ENCODE measurements around the gene ACTL7B.

Gene ACTL7B

GRCh38 chr9:108838017-108838416 is 17.8 kb downstream of the ACTL7B start:
- TF ChIP-seq CTCF (IDR thresholded peaks at IDR 0.05; ENCODE audit: control extremely low read depth, extremely low read depth, low read depth, missing control alignments) = no peak
- ChIA-PET CTCF (interaction anchor here (1.4 kb wide), 1 partner anchor 16 kb away, joined by 4 read pairs; no protein-coding TSS in a partner anchor), POLR2A (no interaction called here)
- no peak for DNase-seq (ENCODE audit: extremely low spot score)

- DNase-seq (ENCODE audit: extremely low spot score) = no peak
- ChIA-PET POLR2A (no interaction called here), CTCF (interaction anchor here (0.8 to 1.4 kb wide), 2 partner anchors 13 to 16 kb away, joined by 3 to 4 read pairs; no protein-coding TSS in a partner anchor)
- no peak for TF ChIP-seq CTCF (IDR thresholded peaks at IDR 0.05; ENCODE audit: control extremely low read depth, extremely low read depth, low read depth, missing control alignments)
These were observed 18.3 kb downstream of the ACTL7B start for GRCh38 chr9:108837530-108837929.

GRCh38 chr9:108836781-108837180 is 19.0 kb downstream of the ACTL7B start:
- ChIA-PET POLR2A (interaction anchor here (0.5 kb wide), 1 partner anchor 1099 kb away, joined by 5 read pairs; no protein-coding TSS in a partner anchor), CTCF (interaction anchor here (0.8 to 1.4 kb wide), 5 partner anchors 9 to 69 kb away, joined by 3 to 4 read pairs (median 4); no protein-coding TSS in a partner anchor)
- DNase-seq (ENCODE audit: extremely low spot score) = no peak
- no peak for TF ChIP-seq CTCF (IDR thresholded peaks at IDR 0.05; ENCODE audit: control extremely low read depth, extremely low read depth, low read depth, missing control alignments)

- DNase-seq (ENCODE audit: extremely low spot score) = no peak
- ChIA-PET CTCF (interaction anchor here (1.0 to 1.6 kb wide), 6 partner anchors 8 to 68 kb away, joined by 3 to 4 read pairs (median 4); no protein-coding TSS in a partner anchor), POLR2A (interaction anchor here (0.5 kb wide), 1 partner anchor 1099 kb away, joined by 5 read pairs; no protein-coding TSS in a partner anchor)
- TF ChIP-seq CTCF (IDR thresholded peaks at IDR 0.05; ENCODE audit: control extremely low read depth, extremely low read depth, low read depth, missing control alignments) = no peak
These were observed 19.5 kb downstream of the ACTL7B start for GRCh38 chr9:108836319-108836718.

- ChIA-PET POLR2A (no interaction called here), CTCF (interaction anchor here (1.2 to 1.6 kb wide), 3 partner anchors 8 to 50 kb away, joined by 3 to 4 read pairs (median 4); no protein-coding TSS in a partner anchor)
- no peak for DNase-seq (ENCODE audit: extremely low spot score)
These were observed 20.0 kb downstream of the ACTL7B start for GRCh38 chr9:108835831-108836230.

GRCh38 chr9:108834959-108835665 is 20.7 kb downstream of the ACTL7B start:
- ChIA-PET POLR2A (no interaction called here), CTCF (interaction anchor here (1.2 to 1.6 kb wide), 2 partner anchors 10 to 51 kb away, joined by 3 to 4 read pairs; no protein-coding TSS in a partner anchor)
- DNase-seq (ENCODE audit: extremely low spot score) = no peak
- TF ChIP-seq CTCF (IDR thresholded peaks at IDR 0.05; ENCODE audit: control extremely low read depth, extremely low read depth, low read depth, missing control alignments) = no peak

More at GRCh38 chr9:108835831-108836230, 20.0 kb downstream of the ACTL7B start:
- TF ChIP-seq CTCF (IDR thresholded peaks at IDR 0.05; ENCODE audit: control extremely low read depth, extremely low read depth, low read depth, missing control alignments) = no peak

All from GM10248 (cell line).